GM21786 (cell line): ENCODE data around the gene DNMT3L.
"Not testable (repeated sequence)": the region's sequence is repeated elsewhere in the genome, so short reads cannot be mapped to it uniquely, and the experiment has no call there.

Source experiments
- ATAC-seq: cut with Tn5 transposase; IDR thresholded peaks from one replicate; pipeline ENCODE4 v1.9.1; 2021; ENCODE audit not compliant: unreplicated experiment

Gene DNMT3L

DNA sequence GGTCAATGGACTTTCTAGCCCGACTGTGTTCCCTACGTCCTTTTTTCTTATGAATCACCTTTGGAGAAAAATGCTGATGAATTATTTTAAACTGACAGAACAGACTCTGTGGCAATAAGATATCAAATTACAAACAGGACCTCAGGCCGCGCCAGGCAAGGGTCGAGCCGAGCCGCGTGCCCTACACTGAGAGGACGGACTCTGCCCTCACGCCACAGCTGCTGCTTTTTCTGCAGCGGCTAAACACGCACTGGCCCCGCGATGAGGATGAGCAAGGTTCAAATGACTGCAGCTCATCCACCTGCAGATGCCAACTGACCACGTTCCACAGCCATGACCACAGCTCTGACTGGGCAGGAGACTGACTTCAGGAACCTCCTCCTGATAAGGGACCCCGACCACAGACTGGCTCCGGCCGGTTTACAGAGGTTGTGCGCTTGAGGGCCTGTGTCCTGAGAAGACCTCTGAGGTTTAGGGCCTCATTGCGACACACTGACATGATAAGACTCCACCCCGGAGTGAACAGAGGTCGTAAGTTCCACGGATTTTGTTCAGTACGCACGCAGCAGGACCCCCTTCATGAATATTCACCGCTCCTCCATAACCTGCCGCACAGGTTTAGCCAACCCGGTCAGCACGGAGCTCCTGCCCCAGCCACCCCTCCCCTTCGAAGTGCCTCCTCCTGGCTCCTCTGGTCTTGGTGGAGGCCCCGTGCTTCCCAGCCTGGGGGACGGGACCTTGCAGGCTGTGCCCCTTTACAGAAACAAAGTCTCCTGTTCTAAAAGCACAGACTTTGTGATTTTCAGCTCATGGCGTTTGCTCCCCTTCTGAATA lies 12.3 kb downstream of the DNMT3L start:
- ATAC-seq: not testable (repeated sequence)

DNA sequence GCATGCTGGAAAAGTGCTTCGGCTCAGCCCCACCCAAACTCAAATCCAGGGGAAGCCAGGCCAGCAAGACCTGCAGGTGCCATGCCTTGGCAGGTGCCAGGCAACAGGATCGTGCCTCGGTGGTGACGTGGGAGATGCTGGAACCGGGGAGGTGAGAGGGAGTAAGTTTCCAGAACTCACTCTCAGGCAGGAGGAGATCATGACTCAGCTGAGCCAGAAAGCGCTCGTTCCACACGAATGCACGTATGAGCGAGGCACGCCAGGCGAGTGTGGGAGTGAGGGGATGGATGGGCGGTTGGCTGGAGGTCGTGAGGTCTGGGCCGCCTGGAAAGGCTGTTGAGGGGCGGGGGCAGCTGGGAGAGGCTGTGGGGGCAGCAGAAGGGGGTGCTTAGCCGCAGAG lies 13.8 kb downstream of the DNMT3L start:
- not testable (repeated sequence) for ATAC-seq

DNA sequence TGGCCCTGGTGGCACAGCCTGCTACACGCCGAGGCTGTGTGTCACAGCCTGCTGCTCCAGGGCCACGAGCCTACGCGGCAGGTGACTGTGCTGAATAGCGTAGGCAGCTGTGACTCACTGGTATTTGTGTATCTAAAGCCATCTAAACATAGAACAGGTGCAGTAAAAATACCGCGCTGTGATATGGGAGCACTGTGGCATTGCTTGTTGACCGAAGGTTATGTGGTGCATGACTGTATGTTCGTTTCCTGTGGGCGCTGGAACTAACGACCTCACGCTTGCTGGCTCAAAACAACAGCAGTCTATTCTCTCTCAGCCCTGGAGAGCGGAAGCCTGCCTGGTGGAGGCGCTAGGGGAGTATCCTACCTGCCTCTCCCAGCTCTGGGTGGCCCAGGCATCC lies 17.7 kb downstream of the DNMT3L start:
- ATAC-seq: peak; percentile 53

- peak; percentile 29 for ATAC-seq
Observed at GRCh38 chr21:44241281-44241680, 20.4 kb downstream of the DNMT3L start.

- ATAC-seq: peak; percentile 26
Observed at GRCh38 chr21:44240842-44241241, 20.9 kb downstream of the DNMT3L start, which contains the start of gene ICOSLG. ICOSLG (minus strand) TSS chr21:44240943; CDS start chr21:44240817, 126 bp downstream.

GRCh38 chr21:44240353-44240752 lies 21.3 kb downstream of the DNMT3L start:
- ATAC-seq: not testable (repeated sequence)

GRCh38 chr21:44229561-44229960 lies 32.1 kb downstream of the DNMT3L start:
- not testable (repeated sequence) for ATAC-seq

DNA sequence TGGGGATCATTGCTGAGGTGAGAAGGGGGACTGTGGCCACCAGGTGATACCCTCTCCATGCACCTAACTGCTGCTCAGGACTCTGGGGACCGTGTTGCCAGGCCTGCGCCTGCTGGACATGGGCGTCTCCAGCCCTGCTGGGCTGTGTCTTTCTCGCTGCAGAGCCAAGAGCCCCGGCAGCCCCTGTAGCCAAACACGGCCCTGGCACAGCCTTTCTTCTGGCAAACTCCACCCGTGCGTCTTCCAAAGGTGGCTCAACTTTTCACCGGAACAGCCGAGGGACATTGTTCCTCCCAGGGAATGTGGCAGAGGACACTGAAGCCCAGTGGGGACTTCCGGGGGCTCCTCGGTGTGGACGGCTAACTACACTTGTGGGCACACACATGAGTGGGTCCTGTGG lies 33.6 kb downstream of the DNMT3L start:
- ATAC-seq: not testable (repeated sequence)

- not testable (repeated sequence) for ATAC-seq
Observed at GRCh38 chr21:44227614-44228013, 34.1 kb downstream of the DNMT3L start.

GRCh38 chr21:44225605-44226004 lies 36.1 kb downstream of the DNMT3L start:
- not testable (repeated sequence) for ATAC-seq

DNA sequence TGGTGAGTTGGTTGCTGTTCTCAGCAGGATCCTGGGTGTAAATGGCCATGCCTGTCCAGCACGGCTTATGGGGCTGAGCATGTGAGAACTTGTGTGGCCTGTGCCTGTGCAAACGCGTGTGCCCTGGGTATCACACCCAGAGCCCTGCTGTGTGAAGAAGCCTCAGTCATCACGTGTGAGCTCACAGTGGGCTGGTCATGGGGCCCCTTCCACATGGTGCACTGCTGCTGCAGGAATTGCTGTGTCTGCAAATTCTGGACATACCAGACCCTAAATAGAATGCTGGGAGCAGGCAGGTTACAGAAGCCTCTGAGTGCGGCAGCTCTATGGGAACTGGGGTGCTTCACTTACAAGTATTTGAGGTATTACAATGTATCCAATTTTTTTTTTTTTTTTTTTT lies 38.4 kb downstream of the DNMT3L start:
- not testable (repeated sequence) for ATAC-seq

DNA sequence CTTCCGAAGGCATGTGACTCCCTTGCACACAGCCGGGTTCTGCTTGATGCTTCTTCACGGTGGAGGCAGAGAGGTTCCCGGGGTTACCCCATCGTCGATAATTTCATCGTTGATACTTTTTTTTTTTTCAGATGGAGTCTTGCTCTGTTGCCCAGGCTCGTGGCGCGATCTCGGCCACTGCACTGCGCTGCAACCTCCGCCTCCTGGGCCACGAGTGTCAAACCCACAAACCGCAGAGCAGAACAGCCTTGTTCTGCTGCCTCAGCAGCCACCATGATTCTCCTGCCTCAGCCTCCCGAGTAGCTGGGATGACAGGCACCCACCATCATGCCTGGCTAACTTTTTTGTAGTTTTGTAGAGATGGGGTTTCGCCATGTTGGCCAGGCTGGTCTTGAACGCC lies 41.0 kb downstream of the DNMT3L start:
- not testable (repeated sequence) for ATAC-seq

- ATAC-seq: not testable (repeated sequence)
Observed at GRCh38 chr21:44218461-44218860, 43.2 kb downstream of the DNMT3L start.

- not testable (repeated sequence) for ATAC-seq
Observed at GRCh38 chr21:44211978-44212377, 49.7 kb downstream of the DNMT3L start.

GRCh38 chr21:44211574-44211973 lies 50.1 kb downstream of the DNMT3L start:
- ATAC-seq: not testable (repeated sequence)

DNA sequence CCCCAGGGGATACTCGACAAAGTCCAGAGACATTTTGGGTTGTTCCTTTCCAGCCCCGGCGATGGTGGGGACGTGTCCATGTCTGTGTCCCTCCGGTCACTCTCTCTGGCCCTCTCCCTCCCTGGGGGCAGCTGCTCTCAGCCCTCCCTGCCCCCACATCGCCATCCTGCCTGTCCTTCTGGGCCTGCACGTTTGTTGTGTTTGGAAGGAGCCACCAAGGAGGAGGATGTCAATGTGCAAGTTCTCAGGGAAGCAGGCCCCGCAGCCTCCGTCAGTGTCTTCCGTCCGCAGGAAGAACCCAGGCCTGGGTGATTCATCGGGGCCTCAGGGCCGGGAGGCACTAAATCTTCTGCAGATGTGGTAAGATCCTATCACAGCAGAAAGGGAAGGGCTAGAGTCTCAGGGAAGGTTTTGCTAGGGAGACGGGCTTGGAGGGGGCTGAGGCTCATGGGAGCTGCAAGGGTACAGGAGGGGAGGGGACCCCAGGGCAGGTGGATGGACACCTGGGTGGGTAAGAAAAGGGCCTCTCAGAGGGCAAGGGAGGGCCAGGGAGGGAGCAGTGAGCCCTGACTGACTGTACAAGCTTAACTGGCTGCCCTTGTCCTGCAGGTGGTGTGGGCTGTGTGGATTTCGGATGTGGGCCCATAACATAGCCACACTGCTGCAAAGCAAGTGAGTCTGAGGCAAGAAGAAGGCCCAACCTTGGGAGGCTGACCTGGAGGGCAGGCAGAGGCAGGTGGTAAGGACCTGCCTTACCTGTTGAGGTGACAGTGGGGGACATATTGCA lies 53.6 kb downstream of the DNMT3L start:
- not testable (repeated sequence) for ATAC-seq

DNA sequence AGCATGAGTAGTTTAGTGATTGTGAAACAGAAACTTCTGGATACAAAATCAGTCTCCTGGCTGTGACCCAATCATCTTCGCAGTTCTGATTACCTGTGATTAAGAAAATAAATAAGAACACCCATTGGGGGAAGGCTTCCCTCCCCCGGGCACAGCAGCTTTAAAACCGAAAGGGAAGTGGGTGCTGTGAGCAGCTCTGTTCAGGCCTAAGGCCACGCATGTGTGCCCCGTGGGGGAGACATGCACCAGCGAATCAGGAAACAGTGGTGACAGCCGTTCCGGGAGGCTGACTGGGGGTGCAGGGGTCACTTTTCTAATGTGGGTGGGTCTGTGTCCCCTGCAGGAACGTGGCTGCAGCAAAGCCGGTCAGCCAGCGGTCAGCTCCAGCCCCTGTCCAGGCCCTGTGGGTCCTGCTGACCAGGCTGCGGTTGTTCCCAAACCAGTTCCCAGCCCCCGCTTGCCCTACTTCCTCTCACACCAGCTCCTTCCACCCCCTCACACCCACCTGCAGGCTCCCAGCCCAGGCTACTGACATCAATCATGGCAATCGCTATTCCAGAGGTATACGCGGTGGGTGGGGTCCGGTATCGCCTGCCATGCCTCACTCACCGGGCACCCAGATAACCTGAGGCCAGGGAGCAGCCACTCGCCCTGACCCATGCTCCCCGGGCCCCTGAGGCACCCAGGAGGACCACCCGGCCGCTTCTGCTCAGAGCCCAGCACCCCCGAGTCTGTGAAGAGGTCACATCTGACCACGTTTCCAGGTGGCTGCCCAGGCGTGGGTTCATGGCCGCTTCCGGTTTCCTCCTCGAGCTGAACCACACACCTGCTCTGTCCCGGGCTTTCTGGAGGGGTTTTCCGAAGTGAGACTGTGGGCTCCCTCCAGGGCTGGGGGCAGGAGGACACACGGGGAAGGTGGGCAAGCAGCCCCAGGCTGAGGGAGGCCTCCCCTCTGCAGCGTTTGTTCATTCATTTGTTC lies 54.7 kb downstream of the DNMT3L start:
- not testable (repeated sequence) for ATAC-seq

DNA sequence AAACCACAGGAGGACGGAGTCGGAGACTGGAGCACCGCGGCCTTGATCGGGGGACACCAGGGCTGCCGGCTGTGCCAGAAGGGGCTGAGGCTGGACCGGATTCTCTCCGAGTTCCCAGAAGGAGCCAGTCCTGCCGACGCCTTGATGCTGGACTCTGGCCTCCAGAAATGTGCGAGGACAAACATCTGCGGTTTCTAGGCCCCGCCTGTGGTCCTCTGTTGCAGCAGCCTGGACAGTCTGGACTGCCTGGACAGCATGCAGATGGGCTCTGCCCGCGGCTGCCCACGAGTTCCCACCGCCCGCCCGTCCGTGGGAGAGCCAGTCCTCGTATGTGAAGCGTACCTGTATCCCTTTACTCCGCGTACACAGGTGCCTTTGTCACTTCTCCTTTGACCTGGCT lies 55.5 kb downstream of the DNMT3L start:
- ATAC-seq: not testable (repeated sequence)

DNA sequence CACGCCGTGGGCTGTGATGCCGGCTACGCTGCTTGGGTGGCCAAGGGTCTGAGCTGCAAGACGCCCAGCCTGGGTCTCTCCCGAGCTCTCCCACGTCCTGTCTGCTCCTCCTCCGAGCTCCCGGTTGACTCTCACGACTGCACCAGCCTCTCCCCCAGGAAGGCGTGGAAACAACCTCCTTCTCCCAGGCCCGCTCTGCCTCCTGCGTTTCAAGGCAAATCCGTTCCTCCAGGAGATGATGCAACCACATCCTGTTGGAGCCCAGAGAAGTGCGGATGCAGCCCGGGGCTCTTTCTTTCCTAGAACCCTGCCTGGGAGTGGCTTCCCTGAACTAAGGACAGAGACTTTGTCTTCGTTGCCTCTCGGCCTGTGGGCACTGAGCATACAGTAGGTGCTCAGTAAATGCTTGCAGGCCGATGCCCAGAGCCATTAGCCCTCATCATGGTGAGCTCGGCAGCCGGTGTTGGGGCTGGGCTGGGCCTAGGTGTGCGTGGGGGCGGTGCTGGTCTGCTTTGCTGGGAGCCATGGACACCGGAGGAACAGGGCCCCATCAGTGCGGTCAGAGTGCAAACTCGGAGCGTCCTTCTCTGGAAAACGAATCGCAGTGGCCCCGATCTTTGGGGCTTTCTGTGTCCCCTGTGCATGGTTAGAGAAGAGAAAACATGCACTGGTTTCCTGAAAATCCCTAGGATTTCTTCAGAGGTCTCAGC lies 59.0 kb downstream of the DNMT3L start:
- ATAC-seq: not testable (repeated sequence)

- not testable (repeated sequence) for ATAC-seq
Observed at GRCh38 chr21:44199997-44200396, 61.7 kb downstream of the DNMT3L start.
